Neuronal stem cell (in vitro differentiated cells): ENCODE results near the gene CTRL.

Source experiments
- DNase-seq: peaks from one replicate; pipeline ENCODE4 v3.0.0-alpha.2; 2013; ENCODE audit warnings: low spot score
- H2AFZ ChIP-seq: one replicate; pipeline ENCODE4 v1.6.1; 2013; ENCODE audit warnings: mild to moderate bottlenecking, low read length, inconsistent platforms
- H2AK5ac ChIP-seq: 2 replicates; pipeline ENCODE4 v1.6.1; 2013; ENCODE audit warnings: low read depth, mild to moderate bottlenecking, inconsistent platforms, low read length, moderate library complexity, mixed read lengths
- H2BK120ac ChIP-seq: 2 replicates; pipeline ENCODE4 v1.6.1; 2013; ENCODE audit warnings: low read depth, mild to moderate bottlenecking, inconsistent platforms, low read length, moderate library complexity, mixed read lengths
- H2BK12ac ChIP-seq: one replicate; pipeline ENCODE4 v1.6.1; 2013; ENCODE audit warnings: low read length, inconsistent platforms
- H2BK15ac ChIP-seq: 2 replicates; pipeline ENCODE4 v1.6.1; 2013; ENCODE audit warnings: mild to moderate bottlenecking, low read length, inconsistent platforms, mixed read lengths
- H2BK5ac ChIP-seq: one replicate; pipeline ENCODE4 v1.6.1; 2013; ENCODE audit warnings: inconsistent platforms, mild to moderate bottlenecking, low read length, moderate library complexity
- H3K14ac ChIP-seq: one replicate; pipeline ENCODE4 v1.6.1; 2013; ENCODE audit warnings: low read length, inconsistent platforms
- H3K18ac ChIP-seq: 2 replicates; pipeline ENCODE4 v1.6.1; 2013; ENCODE audit warnings: low read length, inconsistent platforms
- H3K23ac ChIP-seq: 2 replicates; pipeline ENCODE4 v1.6.1; 2013; ENCODE audit warnings: low read depth, mild to moderate bottlenecking, mixed read lengths, low read length, inconsistent platforms; ENCODE audit not compliant: poor library complexity
- H3K27ac ChIP-seq: replicated peaks from 3 replicates; pipeline ENCODE4 v1.5.1; 2013; ENCODE audit warnings: low read length, inconsistent platforms
- H3K27me3 ChIP-seq, 3 experiments: 2 replicates each; pipeline ENCODE4 v1.6.1; 2013; ENCODE audit warnings: low read length in 3 of 3, mild to moderate bottlenecking in 2 of 3, inconsistent platforms in 1 of 3, low read depth in 1 of 3, mixed read lengths in 1 of 3, moderate library complexity in 1 of 3; ENCODE audit not compliant: control insufficient read depth in 3 of 3, insufficient read depth in 3 of 3
- H3K36me3 ChIP-seq, 2 donors: replicated peaks in 1 of 2; 2 replicates each; pipeline ENCODE4 v1.6.1; 2013; ENCODE audit warnings: low read length in 2 of 2; ENCODE audit not compliant: control insufficient read depth in 2 of 2, insufficient read depth in 2 of 2
- H3K4ac ChIP-seq: 2 replicates; pipeline ENCODE4 v1.6.1; 2013; ENCODE audit warnings: inconsistent platforms, mild to moderate bottlenecking, low read length, moderate library complexity
- H3K4me1 ChIP-seq, 2 donors: 1 replicate in 1 of 2; 2 replicates in 1 of 2; pipeline ENCODE4 v1.6.1; 2013; ENCODE audit warnings: low read length in 2 of 2, low read depth in 1 of 2; ENCODE audit not compliant: control insufficient read depth in 2 of 2, insufficient read depth in 1 of 2
- H3K4me2 ChIP-seq: one replicate; pipeline ENCODE4 v1.6.1; 2013; ENCODE audit warnings: mild to moderate bottlenecking, low read length, inconsistent platforms; ENCODE audit not compliant: insufficient read depth, poor library complexity, severe bottlenecking
- H3K4me3 ChIP-seq, 2 donors: 2 replicates each; pipeline ENCODE4 v1.5.1; 2013; ENCODE audit warnings: low read length in 2 of 2, mild to moderate bottlenecking in 2 of 2, inconsistent platforms in 1 of 2, moderate library complexity in 1 of 2
- H3K79me1 ChIP-seq: one replicate; pipeline ENCODE4 v1.6.1; 2013; ENCODE audit warnings: low read depth, mild to moderate bottlenecking, inconsistent platforms, low read length, moderate library complexity
- H3K9ac ChIP-seq: one replicate; pipeline ENCODE4 v1.6.1; 2013; ENCODE audit warnings: mild to moderate bottlenecking, low read depth, low read length, inconsistent platforms; ENCODE audit not compliant: poor library complexity
- H3K9me3 ChIP-seq, 2 donors: replicated peaks in 1 of 2; 2 replicates each; pipeline versions ENCODE3 to v1.6.1; 2013; ENCODE audit warnings: low read length in 2 of 2, mild to moderate bottlenecking in 2 of 2, inconsistent platforms in 1 of 2, low read depth in 1 of 2, mixed read lengths in 1 of 2, moderate library complexity in 1 of 2; ENCODE audit not compliant: control insufficient read depth in 2 of 2, insufficient read depth in 1 of 2
- H4K8ac ChIP-seq: one replicate; pipeline ENCODE4 v1.6.1; 2013; ENCODE audit warnings: low read depth, mild to moderate bottlenecking, inconsistent platforms, low read length, moderate library complexity
- H4K91ac ChIP-seq: one replicate; pipeline ENCODE4 v1.6.1; 2013; ENCODE audit warnings: low read length, low read depth, mild to moderate bottlenecking, inconsistent platforms; ENCODE audit not compliant: poor library complexity
- WGBS, 2 donors: extraction: QIAGEN DNeasy Blood & Tissue Kit; methylation state at CpG; one replicate each; pipeline ENCODE4 v1.1.7; 2013; ENCODE audit warnings: missing lambda C conversion rate in 2 of 2, mixed read lengths in 1 of 2; ENCODE audit not compliant: insufficient read length in 2 of 2, insufficient replicate concordance in 1 of 2; ENCODE audit errors: extremely low coverage in 2 of 2; 5-methylcytosine and 5-hydroxymethylcytosine counted together

Gene CTRL

DNA sequence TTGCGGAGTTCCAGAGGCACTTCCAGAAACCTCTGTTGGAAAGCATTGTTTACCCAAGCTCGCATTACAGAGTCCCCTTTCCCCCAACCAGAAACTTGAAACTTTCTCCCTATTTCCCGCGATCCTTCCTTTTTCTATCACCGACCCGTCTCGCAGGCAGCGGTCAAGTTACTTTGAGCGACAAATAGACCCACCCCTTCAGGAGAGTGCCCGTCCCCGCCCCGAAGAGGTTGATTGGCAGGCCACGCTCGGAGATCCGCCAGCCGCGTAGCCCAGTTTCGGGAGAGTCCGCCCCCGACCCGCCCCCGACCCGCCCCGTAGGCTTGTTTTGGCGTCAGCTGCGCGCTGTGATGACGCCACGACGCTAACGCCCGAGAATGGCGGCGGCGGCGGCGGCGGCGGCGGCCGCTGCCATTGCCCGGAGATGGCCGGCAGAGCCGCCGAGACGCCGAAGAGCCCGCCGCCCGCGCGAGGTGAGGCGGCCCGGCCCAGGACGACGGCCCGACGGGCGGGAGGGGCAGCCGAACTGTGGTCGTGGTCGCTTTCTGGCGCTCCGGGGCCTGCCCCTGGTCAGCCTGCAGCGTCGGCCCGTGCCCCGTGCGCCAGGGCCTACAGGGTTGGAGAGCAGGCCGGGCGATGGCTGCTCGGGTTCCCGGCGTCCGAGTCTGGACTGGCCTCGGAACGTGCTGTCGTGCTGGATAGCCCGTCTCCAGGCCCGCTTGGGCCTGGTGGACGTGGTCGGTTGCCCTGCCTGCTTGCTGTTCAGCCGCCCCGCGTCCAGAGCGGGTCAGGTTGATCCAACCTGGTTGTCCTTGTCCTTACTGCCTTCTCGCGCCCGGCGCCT, 38.5 kb downstream of the CTRL start, which contains the start of gene PSKH1:
TSS of gene PSKH1 (plus strand) at position 356 of the 844 bp plus-strand sequence. CDS start 15,496 bp downstream, outside the sequence.
- H3K4ac ChIP-seq, result no peak within 1 kb of the TSS
- peak within 1 kb of the TSS; percentile 97 to 100 for H3K4me3 ChIP-seq
- peaks cover 11% of the 10 kb centered on the region for H3K79me1 ChIP-seq
- H3K27me3 ChIP-seq, result no peaks in the 10 kb centered on the region
- H3K14ac ChIP-seq, result peak within 1 kb of the TSS; percentile 85
- WGBS, 2 donors, result no CpG with 5 or more reads among the region's 90 CpGs
- no peaks in the 10 kb centered on the region for H3K9me3 ChIP-seq
- no peak within 1 kb of the TSS for H3K27ac ChIP-seq
- peak within 1 kb of the TSS; percentile 96 for H3K4me2 ChIP-seq
- no peak within 1 kb of the TSS for H2BK15ac ChIP-seq
- peaks cover 1 to 11% of the 10 kb centered on the region in 2 donors for H3K4me1 ChIP-seq
- peak within 1 kb of the TSS; percentile 98 for H3K18ac ChIP-seq
- H4K8ac ChIP-seq, result no peak within 1 kb of the TSS
- no peak within 1 kb of the TSS for H2BK12ac ChIP-seq
- H2AK5ac ChIP-seq, result peak within 1 kb of the TSS; percentile 89
- H3K9ac ChIP-seq, result peak within 1 kb of the TSS; percentile 99
- H3K36me3 ChIP-seq, result no peaks in the 10 kb centered on the region
- no peak within 1 kb of the TSS for H4K91ac ChIP-seq
- H2AFZ ChIP-seq, result peak within 1 kb of the TSS; percentile 97
- peak within 1 kb of the TSS; percentile 69 for H3K23ac ChIP-seq
- DNase-seq, result peak; percentile 93
- peak within 1 kb of the TSS; percentile 94 for H2BK5ac ChIP-seq
- H2BK120ac ChIP-seq, result no peak within 1 kb of the TSS

- Histone ChIP-seq H3K4me2 (no peak overlapping the region), H3K27me3 (no peaks in the 10 kb centered on the region), H3K23ac (no peak overlapping the region), H3K4me1 (peaks cover 1 to 11% of the 10 kb centered on the region in 2 donors), H3K4ac (no peak overlapping the region), H3K27ac (no peak overlapping the region), H2AK5ac (no peak overlapping the region), H3K9me3 (no peaks in the 10 kb centered on the region), H3K4me3 (peak overlapping the region in 1 of 2 donors; percentile 100), H3K36me3 (no peaks in the 10 kb centered on the region), H2BK120ac (no peak overlapping the region), H4K91ac (no peak overlapping the region), H3K14ac (no peak overlapping the region), H4K8ac (no peak overlapping the region), H3K18ac (no peak overlapping the region), H2BK5ac (no peak overlapping the region), H3K79me1 (peaks cover 11% of the 10 kb centered on the region), H3K9ac (no peak overlapping the region), H2BK12ac (no peak overlapping the region), H2BK15ac (no peak overlapping the region), H2AFZ (peak overlapping the region; percentile 76)
- WGBS, 2 donors, result no CpG with 5 or more reads among the region's 5 CpGs
- no peak for DNase-seq
These were observed 39.3 kb downstream of the CTRL start for GRCh38 chr16:67892375-67892774.

DNA sequence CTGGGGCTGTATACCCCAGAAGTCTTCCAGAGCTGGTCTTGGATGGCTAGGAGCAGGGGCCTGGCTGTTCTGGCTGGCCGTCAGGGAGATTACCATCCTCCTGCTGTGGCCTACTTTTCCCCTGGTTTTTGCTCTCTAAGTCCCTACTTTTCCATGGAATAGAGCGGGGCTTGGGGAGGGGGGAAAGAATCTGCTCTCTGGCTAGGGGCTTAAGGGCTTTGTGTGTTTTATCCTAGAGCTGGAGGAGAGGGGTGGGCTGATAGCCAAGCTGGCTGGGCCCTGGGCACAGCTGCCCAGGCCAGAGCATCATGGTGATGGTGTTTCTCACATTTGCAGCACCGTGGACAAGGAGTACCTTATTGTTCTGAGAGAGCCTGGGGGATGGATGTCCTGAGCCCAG, 43.3 kb downstream of the CTRL start:
- Histone ChIP-seq H4K8ac (no peak overlapping the region), H3K9me3 (no peaks in the 10 kb centered on the region), H3K4me1 (peaks cover 0 to 3% of the 10 kb centered on the region in 2 donors), H3K79me1 (peaks cover 2% of the 10 kb centered on the region), H2BK5ac (no peak overlapping the region), H3K9ac (no peak overlapping the region), H4K91ac (no peak overlapping the region), H3K14ac (no peak overlapping the region), H3K4ac (no peak overlapping the region), H3K4me3 (no peak overlapping the region), H2BK15ac (no peak overlapping the region), H3K18ac (no peak overlapping the region), H2BK120ac (no peak overlapping the region), H3K27me3 (no peaks in the 10 kb centered on the region), H3K23ac (no peak overlapping the region), H3K4me2 (no peak overlapping the region), H2AK5ac (no peak overlapping the region), H2BK12ac (no peak overlapping the region), H3K36me3 (peaks cover 7 to 17% of the 10 kb centered on the region in 2 donors), H3K27ac (no peak overlapping the region), H2AFZ (no peak overlapping the region)
- DNase-seq, result no peak
- no CpG with 5 or more reads among the region's 3 CpGs for WGBS, 2 donors

DNA sequence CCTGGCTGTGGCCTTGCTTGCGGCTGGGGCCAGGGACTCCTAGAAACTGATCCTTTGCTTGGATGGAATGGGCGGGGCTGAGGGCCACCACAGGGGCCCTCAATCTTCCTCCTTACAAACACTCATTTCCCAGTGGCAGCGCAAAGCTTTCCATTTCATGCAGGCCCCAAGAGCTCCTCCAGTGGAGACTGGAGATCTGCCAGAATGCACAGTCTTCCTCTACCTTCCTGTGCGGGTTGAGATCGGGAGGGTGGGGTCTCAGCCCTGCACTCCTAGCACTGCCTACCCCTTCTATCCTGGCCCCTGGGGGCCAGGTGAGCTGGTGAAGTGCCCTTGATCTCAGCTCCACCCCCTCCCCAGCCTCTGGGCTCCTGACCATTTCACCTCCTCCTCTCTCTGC, 45.3 kb downstream of the CTRL start:
- Histone ChIP-seq H2BK5ac (peak overlapping the region; percentile 29), H3K79me1 (peaks cover 2% of the 10 kb centered on the region), H3K4me3 (no peak overlapping the region), H3K27me3 (no peaks in the 10 kb centered on the region), H3K4ac (no peak overlapping the region), H2BK12ac (no peak overlapping the region), H3K18ac (no peak overlapping the region), H3K27ac (no peak overlapping the region), H3K9me3 (peaks cover 0 to 1% of the 10 kb centered on the region in 2 donors), H2BK15ac (no peak overlapping the region), H3K14ac (no peak overlapping the region), H2BK120ac (no peak overlapping the region), H2AK5ac (no peak overlapping the region), H3K9ac (no peak overlapping the region), H4K91ac (no peak overlapping the region), H4K8ac (no peak overlapping the region), H3K4me1 (peaks cover 0 to 3% of the 10 kb centered on the region in 2 donors), H2AFZ (no peak overlapping the region), H3K36me3 (peaks cover 24 to 37% of the 10 kb centered on the region in 2 donors), H3K23ac (no peak overlapping the region), H3K4me2 (no peak overlapping the region)
- DNase-seq, result no peak
- WGBS, 2 donors, result no CpG with 5 or more reads among the region's 5 CpGs
